Panc1 (cell line): ENCODE data around the gene PFN3.

Experiments
- CTCF ChIP-seq: fragments of 450-650 bp; IDR thresholded peaks from 2 replicates; pipeline ENCODE4 v1.5.1; 2017; ENCODE audit warnings: mild to moderate bottlenecking
- POLR2AphosphoS5 ChIP-seq: IDR thresholded peaks from 2 replicates; pipeline ENCODE4 v1.6.1; 2012; ENCODE audit warnings: mild to moderate bottlenecking, low read depth, low read length, moderate library complexity
- SIN3A ChIP-seq: IDR thresholded peaks from 2 replicates; pipeline ENCODE4 v1.6.1; 2012; ENCODE audit warnings: low read depth, mild to moderate bottlenecking, low read length, moderate library complexity, borderline replicate concordance; ENCODE audit not compliant: insufficient read depth
- TCF7L2 ChIP-seq: IDR thresholded peaks from 2 replicates; pipeline ENCODE4 v1.6.1; 2011; ENCODE audit warnings: mild to moderate bottlenecking, low read depth, low read length, inconsistent platforms

DNA sequence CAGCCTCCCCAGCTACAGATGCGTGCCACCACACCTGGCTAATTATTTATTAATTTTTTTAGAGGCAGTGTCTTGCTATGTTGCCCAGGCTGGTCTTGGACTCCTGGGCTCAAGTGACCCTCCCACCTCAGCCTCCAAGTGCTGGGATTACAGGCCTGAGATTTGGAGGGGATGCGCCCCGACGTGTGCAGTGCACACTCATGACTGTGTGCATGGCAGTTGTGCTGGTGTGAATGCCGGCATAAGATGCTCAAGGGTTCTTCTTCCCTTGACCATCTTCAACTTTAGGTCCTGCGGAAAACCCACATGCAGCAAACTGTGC is 19.7 kb downstream of the PFN3 start:
- TF ChIP-seq CTCF, result no peak
- TF ChIP-seq SIN3A, result no peak
- no peak for TF ChIP-seq POLR2AphosphoS5
- TF ChIP-seq TCF7L2, result no peak
